ENCODE results near the gene SF3B1.

Gene SF3B1

GRCh38 chr2:197434541-197435513 lies at the start of gene SF3B1:
Gene SF3B1 (minus strand): TSS chr2:197435028. CDS start chr2:197434999, 29 bp downstream.
- CTCF ChIA-PET, result interaction anchor here (0.6 to 1.1 kb wide), 2 partner anchors 622 to 693 kb away, joined by 3 read pairs; no protein-coding TSS in a partner anchor
- H3K9me3 ChIP-seq (ENCODE audit: control insufficient read depth, insufficient read depth, low read depth, low read length), result no peaks in the 10 kb centered on the region
- H3K27ac ChIP-seq (ENCODE audit: extremely low read depth, low read depth, low read length), result peak within 1 kb of the TSS; percentile 94
- H3K4me3 ChIP-seq (ENCODE audit: low read depth, low read length), result peak within 1 kb of the TSS; percentile 94
- peaks cover 0 to 2% of the 10 kb centered on the region in 2 experiments; a peak in 2 of 3 replicates for H3K36me3 ChIP-seq (ENCODE audit: control insufficient read depth in 2 of 2, insufficient read depth in 1 of 2, low read length in 2 of 2)
- POLR2A ChIA-PET, result interaction anchor here (0.6 to 4.3 kb wide), 13 partner anchors 9 to 446 kb away, joined by 3 to 69 read pairs (median 5); partner anchors contain the start of genes COQ10B, HSPD1, HSPE1 and MARS2
- H3K4me1 ChIP-seq (ENCODE audit: control insufficient read depth, insufficient read depth, low read length), result peaks cover 17% of the 10 kb centered on the region
- TF ChIP-seq ZNF785 (tag by site-specific recombination; IDR thresholded peaks at IDR 0.05) (no peak), REST (tag by site-specific recombination; IDR thresholded peaks at IDR 0.05) (no peak), ZNF692 (tag by site-specific recombination; IDR thresholded peaks at IDR 0.05) (peak; percentile 57; the same call in 1 of the 2 replicates), ZNF19 (tag by site-specific recombination; IDR thresholded peaks at IDR 0.05; ENCODE audit: low read depth) (no peak), ZNF416 (tag by site-specific recombination; IDR thresholded peaks at IDR 0.05) (no peak), SP7 (tag by site-specific recombination; IDR thresholded peaks at IDR 0.05) (peak; percentile 32; the same call in 1 of the 2 replicates), KLF17 (tag by site-specific recombination; IDR thresholded peaks at IDR 0.05) (no peak), ZNF561 (tag by site-specific recombination; IDR thresholded peaks at IDR 0.05; ENCODE audit: borderline replicate concordance) (no peak), ZNF843 (tag by site-specific recombination; IDR thresholded peaks at IDR 0.05) (no peak), SP2 (tag by site-specific recombination; IDR thresholded peaks at IDR 0.05) (peak; percentile 59), FEZF1 (tag by site-specific recombination; IDR thresholded peaks at IDR 0.05) (no peak), YY2 (tag by site-specific recombination; IDR thresholded peaks at IDR 0.05) (peak; percentile 89), ZNF394 (tag by site-specific recombination; IDR thresholded peaks at IDR 0.05; ENCODE audit: borderline replicate concordance) (peak; percentile 83), ZBTB20 (tag by site-specific recombination; IDR thresholded peaks at IDR 0.05) (peak; percentile 62; the same call in 1 of the 2 replicates), ZNF621 (tag by site-specific recombination; IDR thresholded peaks at IDR 0.05) (no peak), ZNF514 (tag by site-specific recombination; IDR thresholded peaks at IDR 0.05) (no peak), ZNF571 (tag by site-specific recombination; IDR thresholded peaks at IDR 0.05) (no peak), KLF8 (tag by site-specific recombination; IDR thresholded peaks at IDR 0.05) (0 out of 2 replicates have a peak, but pooled peaks have one; percentile 8), ZNF404 (tag by site-specific recombination; IDR thresholded peaks at IDR 0.05) (no peak), ZNF121 (tag by site-specific recombination; IDR thresholded peaks at IDR 0.05) (peak; percentile 94), PRDM10 (tag by site-specific recombination; IDR thresholded peaks at IDR 0.05) (peak; percentile 29; the same call in 1 of the 2 replicates), ZNF26 (tag by site-specific recombination; IDR thresholded peaks at IDR 0.05) (no peak), KLF10 (tag by site-specific recombination; IDR thresholded peaks at IDR 0.05) (no peak; the same call in 1 of the 2 replicates)
